IPS DF 6.9 (cell line): ENCODE results near the gene MCTS1.

Experiments used
- DNase-seq: peaks from one replicate; pipeline ENCODE4 v3.0.0-alpha.2; 2013; ENCODE audit warnings: low read depth, low spot score
- H3K27ac ChIP-seq: one replicate; pipeline ENCODE4 v1.5.1; 2013; ENCODE audit warnings: low read length, control low read depth
- H3K27me3 ChIP-seq: 2 replicates; pipeline ENCODE4 v1.6.1; 2013; ENCODE audit warnings: mild to moderate bottlenecking, low read length; ENCODE audit not compliant: control insufficient read depth, insufficient read depth
- H3K36me3 ChIP-seq: 2 replicates; pipeline ENCODE4 v1.6.1; 2013; ENCODE audit warnings: low read length; ENCODE audit not compliant: control insufficient read depth, insufficient read depth
- H3K4me1 ChIP-seq: 2 replicates; pipeline ENCODE4 v1.6.1; 2013; ENCODE audit warnings: low read length; ENCODE audit not compliant: control insufficient read depth, insufficient read depth
- H3K4me3 ChIP-seq: 2 replicates; pipeline ENCODE4 v1.5.1; 2013; ENCODE audit warnings: mild to moderate bottlenecking, low read length
- H3K9me3 ChIP-seq: 2 replicates; pipeline ENCODE4 v1.6.1; 2013; ENCODE audit warnings: low read length, inconsistent platforms; ENCODE audit not compliant: control insufficient read depth, insufficient read depth
- WGBS: extraction: QIAGEN DNeasy Blood & Tissue Kit; methylation state at CpG from one replicate; pipeline ENCODE4 v1.1.7; 2013; ENCODE audit warnings: mixed read lengths, missing lambda C conversion rate; ENCODE audit not compliant: insufficient read length, insufficient coverage; 5-methylcytosine and 5-hydroxymethylcytosine counted together

The MCTS1 gene

GRCh38 chrX:120603707-120604360 lies at the start of gene MCTS1:
Gene MCTS1 (plus strand): TSS chrX:120604101. CDS start chrX:120604237, 136 bp downstream.
- Histone ChIP-seq H3K27ac (no peak within 1 kb of the TSS), H3K36me3 (no peaks in the 10 kb centered on the region), H3K9me3 (no peaks in the 10 kb centered on the region), H3K4me1 (no peaks in the 10 kb centered on the region), H3K27me3 (no peaks in the 10 kb centered on the region), H3K4me3 (peak within 1 kb of the TSS; percentile 76; the same call in 1 of the 2 replicates)
- DNase-seq: peak; percentile 54
- no CpG with 5 or more reads among the region's 31 CpGs for WGBS

- Histone ChIP-seq H3K4me1 (no peaks in the 10 kb centered on the region), H3K9me3 (no peaks in the 10 kb centered on the region), H3K27ac (no peak overlapping the region), H3K36me3 (no peaks in the 10 kb centered on the region), H3K4me3 (no peak overlapping the region), H3K27me3 (no peaks in the 10 kb centered on the region)
- WGBS: no CpG with 5 or more reads among the region's 5 CpGs
- no peak for DNase-seq
Observed at GRCh38 chrX:120556251-120556650, 47.6 kb upstream of the MCTS1 start.

- H3K4me1 ChIP-seq: peaks cover 2% of the 10 kb centered on the region; the same call in 1 of the 2 replicates
- DNase-seq: no peak
- H3K9me3 ChIP-seq: no peaks in the 10 kb centered on the region
- H3K36me3 ChIP-seq: no peaks in the 10 kb centered on the region
- no peaks in the 10 kb centered on the region for H3K27me3 ChIP-seq
- peak overlapping the region; percentile 90; the same call in 1 of the 2 replicates for H3K4me3 ChIP-seq
- no CpG with 5 or more reads among the region's 7 CpGs for WGBS
- no peak overlapping the region for H3K27ac ChIP-seq
Observed at GRCh38 chrX:120559804-120560203, 44.1 kb upstream of the MCTS1 start.

- DNase-seq: no peak
- H3K27ac ChIP-seq: no peak overlapping the region
- peak overlapping the region; percentile 90; the same call in 1 of the 2 replicates for H3K4me3 ChIP-seq
- H3K36me3 ChIP-seq: no peaks in the 10 kb centered on the region
- no peaks in the 10 kb centered on the region for H3K27me3 ChIP-seq
- no peaks in the 10 kb centered on the region for H3K9me3 ChIP-seq
- H3K4me1 ChIP-seq: peaks cover 2% of the 10 kb centered on the region; the same call in 1 of the 2 replicates
- no CpG with 5 or more reads among the region's 10 CpGs for WGBS
Observed at GRCh38 chrX:120560405-120560841, 43.5 kb upstream of the MCTS1 start.

GRCh38 chrX:120560842-120561633 lies 42.9 kb upstream of the MCTS1 start, which contains the start of gene CUL4B:
Gene CUL4B (minus strand): TSS chrX:120560962. CDS start chrX:120560638, 324 bp downstream.
- DNase-seq: peak; percentile 54
- no CpG with 5 or more reads among the region's 54 CpGs for WGBS

GRCh38 chrX:120561634-120562568 lies 42.0 kb upstream of the MCTS1 start:
- peaks cover 2% of the 10 kb centered on the region; the same call in 1 of the 2 replicates for H3K4me1 ChIP-seq
- no peaks in the 10 kb centered on the region for H3K9me3 ChIP-seq
- H3K4me3 ChIP-seq: peak overlapping the region; percentile 60; the same call in 1 of the 2 replicates
- no peak overlapping the region for H3K27ac ChIP-seq
- no peaks in the 10 kb centered on the region for H3K27me3 ChIP-seq
- H3K36me3 ChIP-seq: no peaks in the 10 kb centered on the region
- no CpG with 5 or more reads among the region's 12 CpGs for WGBS
- DNase-seq: no peak

More at GRCh38 chrX:120560842-120561633, 42.9 kb upstream of the MCTS1 start, which contains the start of gene CUL4B:
- H3K4me3 ChIP-seq: peak within 1 kb of the TSS; percentile 90; the same call in 1 of the 2 replicates
- no peak within 1 kb of the TSS for H3K27ac ChIP-seq
- no peaks in the 10 kb centered on the region for H3K9me3 ChIP-seq
- no peaks in the 10 kb centered on the region for H3K27me3 ChIP-seq
- H3K36me3 ChIP-seq: no peaks in the 10 kb centered on the region
- peaks cover 2% of the 10 kb centered on the region; the same call in 1 of the 2 replicates for H3K4me1 ChIP-seq

GRCh38 chrX:120562569-120562926 lies 41.4 kb upstream of the MCTS1 start:
- DNase-seq: no peak
- no peaks in the 10 kb centered on the region for H3K9me3 ChIP-seq
- peaks cover 2% of the 10 kb centered on the region; the same call in 1 of the 2 replicates for H3K4me1 ChIP-seq
- H3K27ac ChIP-seq: no peak overlapping the region
- H3K36me3 ChIP-seq: no peaks in the 10 kb centered on the region
- no peak overlapping the region for H3K4me3 ChIP-seq
- no CpG with 5 or more reads among the region's 2 CpGs for WGBS
- H3K27me3 ChIP-seq: no peaks in the 10 kb centered on the region

GRCh38 chrX:120564925-120565324 lies 39.0 kb upstream of the MCTS1 start:
- no peaks in the 10 kb centered on the region for H3K36me3 ChIP-seq
- H3K27ac ChIP-seq: no peak overlapping the region
- no peaks in the 10 kb centered on the region for H3K27me3 ChIP-seq
- no peak overlapping the region for H3K4me3 ChIP-seq
- WGBS: no CpG with 5 or more reads among the region's 1 CpG
- no peak for DNase-seq
- no peaks in the 10 kb centered on the region for H3K9me3 ChIP-seq
- peaks cover 2% of the 10 kb centered on the region; the same call in 1 of the 2 replicates for H3K4me1 ChIP-seq

GRCh38 chrX:120566817-120567216 lies 37.1 kb upstream of the MCTS1 start:
- no peak overlapping the region for H3K27ac ChIP-seq
- H3K4me1 ChIP-seq: peaks cover 2% of the 10 kb centered on the region; the same call in 1 of the 2 replicates
- H3K36me3 ChIP-seq: no peaks in the 10 kb centered on the region
- no peak overlapping the region for H3K4me3 ChIP-seq
- no peaks in the 10 kb centered on the region for H3K27me3 ChIP-seq
- no CpG with 5 or more reads among the region's 3 CpGs for WGBS
- no peaks in the 10 kb centered on the region for H3K9me3 ChIP-seq
- DNase-seq: no peak

GRCh38 chrX:120568035-120568434 lies 35.9 kb upstream of the MCTS1 start:
- Histone ChIP-seq H3K36me3 (no peaks in the 10 kb centered on the region), H3K4me3 (no peak overlapping the region), H3K9me3 (no peaks in the 10 kb centered on the region), H3K27me3 (no peaks in the 10 kb centered on the region), H3K27ac (no peak overlapping the region), H3K4me1 (no peaks in the 10 kb centered on the region)
- no peak for DNase-seq
